GM18499 (cell line): ENCODE data around the gene SHMT2.
"Not testable (repeated sequence)": the region's sequence is repeated elsewhere in the genome, so short reads cannot be mapped to it uniquely, and the experiment has no call there.

Experiments
- ATAC-seq: cut with Tn5 transposase; IDR thresholded peaks from one replicate; pipeline ENCODE4 v1.9.1; 2021; ENCODE audit warnings: moderate number of reproducible peaks; ENCODE audit not compliant: insufficient read depth, unreplicated experiment

The SHMT2 gene

GRCh38 chr12:57254506-57255280 is 25.2 kb downstream of the SHMT2 start:
- no peak for ATAC-seq

DNA sequence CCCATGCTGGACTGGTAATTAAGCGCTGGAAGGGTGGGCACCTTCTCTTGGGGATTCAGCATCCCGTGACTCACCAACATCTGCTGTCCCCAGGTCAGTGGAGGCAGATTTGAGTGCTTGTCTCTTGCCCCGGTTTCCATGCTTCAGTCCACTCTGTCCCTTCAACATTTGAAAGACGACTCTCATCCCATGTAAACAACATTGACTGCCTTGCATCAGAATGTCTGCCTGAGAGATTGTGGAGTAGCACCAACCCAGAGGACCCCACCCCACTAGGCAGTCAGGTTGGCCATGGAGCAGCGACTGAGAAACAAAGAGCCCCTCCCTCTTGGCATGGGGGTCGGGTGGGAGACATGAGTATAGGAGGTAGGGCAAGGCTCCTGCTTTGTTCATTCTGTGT is 26.4 kb downstream of the SHMT2 start:
- no peak for ATAC-seq

GRCh38 chr12:57258977-57259970 is 29.8 kb downstream of the SHMT2 start:
- no peak for ATAC-seq

- ATAC-seq, result no peak
Observed at GRCh38 chr12:57260366-57260765, 30.9 kb downstream of the SHMT2 start.

DNA sequence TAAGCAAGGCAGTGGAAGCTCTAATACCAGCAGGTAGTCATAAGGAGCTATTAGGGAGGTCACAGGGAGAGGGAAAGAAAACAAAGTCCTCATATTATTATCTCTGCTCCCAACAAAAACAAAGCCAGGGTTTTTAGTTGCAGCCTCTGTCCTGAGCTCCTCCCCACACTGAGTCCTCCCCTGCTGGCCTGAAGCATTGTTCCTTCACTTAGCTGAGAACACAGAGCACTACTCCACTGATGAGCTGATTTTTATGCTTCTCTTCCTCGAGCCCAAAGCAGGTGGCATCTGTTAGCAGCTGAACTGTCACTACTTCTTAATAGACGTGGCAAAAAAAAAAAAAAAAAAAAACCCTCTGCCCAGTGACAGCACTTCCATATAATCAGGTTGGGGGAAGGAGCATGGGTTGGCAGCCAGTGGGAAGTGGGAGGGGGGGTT is 31.9 kb downstream of the SHMT2 start:
- no peak for ATAC-seq

DNA sequence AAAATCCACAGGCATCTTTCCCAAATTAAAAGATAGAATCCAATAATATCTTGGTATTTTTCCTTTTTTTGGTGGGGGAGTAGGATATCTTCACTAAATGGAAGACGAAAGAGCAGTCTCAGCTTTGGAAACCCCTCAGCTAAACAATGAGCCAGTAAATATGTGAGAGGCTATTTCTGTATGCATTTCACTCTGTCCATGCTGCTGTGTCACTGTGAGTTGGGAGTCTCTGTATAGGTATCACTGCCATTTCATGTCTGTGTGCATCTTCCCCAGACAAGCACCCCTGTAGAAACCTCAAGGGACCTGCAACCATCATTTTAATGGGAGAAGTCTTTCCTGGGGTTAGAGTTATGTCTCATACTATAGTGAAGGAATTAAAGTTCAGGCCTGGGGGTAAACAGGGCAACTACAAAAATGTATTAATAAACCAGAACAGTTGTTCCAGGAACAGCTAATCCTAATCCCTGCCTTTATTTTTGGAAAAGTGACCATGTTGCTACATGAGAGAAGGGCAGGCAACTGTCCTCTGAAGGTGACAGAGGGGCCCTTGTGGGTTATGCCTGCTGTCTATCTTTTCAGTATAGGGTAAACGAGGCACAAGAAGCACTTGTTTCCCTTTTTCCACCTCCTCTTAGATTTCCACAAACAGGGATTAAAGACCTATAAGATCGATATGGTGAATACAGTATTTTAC is 32.8 kb downstream of the SHMT2 start:
- ATAC-seq, result no peak

- no peak for ATAC-seq
Observed at GRCh38 chr12:57263096-57263495, 33.6 kb downstream of the SHMT2 start.

DNA sequence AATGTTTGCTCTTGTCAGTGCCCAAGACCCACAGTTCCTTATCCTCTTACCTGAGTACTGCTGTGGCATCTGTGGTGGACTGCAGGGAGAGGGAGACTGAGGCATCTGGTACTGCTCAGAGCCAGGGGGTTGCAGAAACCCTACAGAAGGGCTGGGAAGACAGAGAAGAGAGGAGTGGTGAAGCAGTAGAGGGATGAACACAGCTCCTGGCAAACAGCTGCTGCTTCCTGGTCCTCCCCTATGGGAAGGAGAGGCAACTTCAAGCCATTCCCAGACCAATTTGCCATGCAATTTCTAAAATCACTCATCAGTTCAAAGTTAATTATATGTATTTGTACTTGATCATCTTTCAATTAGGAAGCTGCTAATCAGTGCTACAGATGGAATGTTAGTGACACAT is 37.2 kb downstream of the SHMT2 start:
- ATAC-seq, result no peak

GRCh38 chr12:57268264-57268663 is 38.8 kb downstream of the SHMT2 start:
- ATAC-seq, result no peak

DNA sequence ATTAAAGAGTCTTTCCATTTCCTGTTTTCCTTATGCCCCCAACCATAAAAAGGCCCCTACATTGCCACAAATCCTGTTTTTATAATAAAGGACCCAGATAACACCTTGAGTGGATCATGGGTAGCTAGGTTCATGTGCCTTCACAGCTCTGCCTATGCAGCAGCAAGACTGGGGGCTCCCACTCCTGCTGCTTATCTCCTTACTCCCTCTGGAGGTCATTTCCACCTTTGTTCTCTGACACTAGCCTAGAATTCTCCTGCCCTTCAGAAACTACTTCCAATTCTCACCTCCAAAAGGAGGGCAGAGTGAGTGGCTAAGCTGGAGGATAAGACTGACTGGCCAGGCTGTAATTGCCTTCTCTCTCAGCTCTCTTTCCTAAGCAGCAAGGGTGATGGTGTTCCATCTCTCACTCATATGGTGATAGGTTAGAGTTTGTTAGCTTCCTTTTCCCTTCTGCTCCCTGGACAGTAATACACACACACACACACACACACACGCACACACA is 41.5 kb downstream of the SHMT2 start:
- no peak for ATAC-seq

- no peak for ATAC-seq
Observed at GRCh38 chr12:57272337-57273151, 43.0 kb downstream of the SHMT2 start.

- no peak for ATAC-seq
Observed at GRCh38 chr12:57273516-57273915, 44.0 kb downstream of the SHMT2 start.

DNA sequence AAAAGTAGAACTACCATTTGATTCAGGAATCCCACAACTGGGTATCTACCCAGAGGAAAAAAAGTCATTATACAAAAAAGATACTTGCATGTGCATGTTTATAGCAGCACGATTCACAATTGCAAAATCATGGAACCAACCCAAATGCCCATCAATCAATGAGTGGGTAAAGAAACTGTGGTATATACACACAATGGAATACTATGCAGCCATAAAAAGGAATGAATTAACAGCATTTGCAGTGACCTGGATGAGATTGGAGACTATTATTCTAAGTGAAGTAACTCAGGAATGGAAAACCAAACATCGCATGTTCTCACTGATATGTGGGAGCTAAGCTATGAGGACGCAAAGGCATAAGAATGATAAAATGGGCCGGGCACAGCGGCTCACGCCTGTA is 46.7 kb downstream of the SHMT2 start:
- ATAC-seq, result not testable (repeated sequence)

GRCh38 chr12:57276935-57277563 is 47.5 kb downstream of the SHMT2 start:
- no peak for ATAC-seq

DNA sequence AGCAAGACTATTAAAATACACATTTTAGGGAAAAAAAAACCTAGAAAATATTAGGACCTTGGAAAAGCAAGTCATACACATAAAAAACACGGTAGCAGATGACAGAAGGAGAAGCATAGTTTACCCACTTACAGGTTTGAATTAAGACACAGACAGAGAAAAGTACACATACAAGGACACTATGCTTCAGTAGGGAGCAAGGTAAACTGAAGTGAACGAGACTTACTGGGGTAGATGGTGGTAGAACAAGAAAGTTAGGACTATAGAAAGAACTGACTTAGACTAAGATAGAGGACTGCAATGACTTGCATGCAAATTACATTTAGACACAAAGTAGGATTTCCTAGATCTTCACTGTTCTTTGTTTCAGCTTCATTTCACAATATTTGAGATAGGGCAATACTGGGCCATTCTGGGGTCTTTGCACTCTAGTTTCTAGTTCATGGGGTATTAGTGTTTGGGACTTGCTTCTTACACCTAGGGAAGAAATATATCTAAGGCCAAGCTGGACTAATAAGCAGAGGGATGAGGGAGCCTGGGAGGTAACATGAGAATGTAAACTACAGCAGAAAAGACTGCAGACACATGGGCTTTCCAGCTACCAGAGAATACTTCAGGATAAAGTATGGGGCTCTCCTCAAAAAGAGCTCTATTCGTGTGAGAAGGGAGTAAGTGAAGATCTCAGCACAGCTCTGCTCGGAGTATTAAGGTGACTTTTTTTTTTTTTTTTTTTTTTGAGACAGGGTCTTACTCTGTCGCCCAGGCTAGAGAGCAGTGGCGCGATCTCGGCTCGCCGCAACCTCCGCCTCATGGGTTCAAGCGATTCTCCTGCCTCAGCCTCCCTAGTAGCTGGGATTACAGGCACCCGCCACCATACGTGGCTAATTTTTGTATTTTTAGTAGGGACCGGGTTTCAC is 49.2 kb downstream of the SHMT2 start:
- no peak for ATAC-seq

DNA sequence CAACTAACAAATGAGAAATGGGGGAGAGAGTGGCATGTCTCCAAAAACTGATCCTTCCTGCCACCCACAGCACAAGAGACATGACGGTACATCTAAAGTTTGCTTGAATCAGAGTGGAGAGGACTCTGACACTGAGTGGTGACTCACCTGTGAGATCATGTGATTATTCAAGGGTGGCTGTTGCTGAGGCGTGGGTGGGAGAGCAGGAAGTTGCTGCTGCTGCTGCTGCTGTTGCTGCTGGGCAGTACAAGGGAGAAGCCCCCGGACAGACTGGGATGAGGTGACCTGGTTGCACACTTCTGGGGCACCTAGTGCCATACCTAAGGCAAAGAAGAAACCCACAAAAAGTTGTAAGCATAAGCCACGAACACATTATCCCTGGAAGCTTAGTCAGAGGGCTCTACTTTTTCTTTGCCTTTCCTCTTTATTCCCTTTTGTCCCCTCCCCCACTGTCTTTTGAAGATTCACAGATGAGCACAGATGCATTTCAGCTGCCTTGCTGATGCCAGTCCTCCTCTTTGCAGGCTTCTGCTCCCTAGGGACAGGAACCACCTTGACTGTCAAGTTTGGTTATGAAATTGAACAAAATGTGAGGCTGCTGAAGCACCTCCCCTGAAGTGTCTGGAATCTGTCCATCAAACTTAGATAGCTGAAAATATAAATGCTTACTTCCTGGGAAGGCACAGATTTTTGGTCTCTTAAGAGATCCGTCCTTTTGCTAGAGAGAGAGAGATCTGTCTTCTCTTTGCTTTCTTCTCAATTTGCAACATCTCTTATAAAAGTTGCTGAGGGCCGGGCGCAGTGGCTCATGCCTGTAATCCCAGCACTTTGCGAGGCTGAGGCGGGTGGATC is 50.9 kb downstream of the SHMT2 start:
- peak; percentile 79 for ATAC-seq

- not testable (repeated sequence) for ATAC-seq
Observed at GRCh38 chr12:57282073-57282472, 52.6 kb downstream of the SHMT2 start.
